BJ (cell line): Measurements from ENCODE around the gene KLF9. TPM values are rescaled to one million over a fixed set of nuclear protein-coding genes. Genes with fewer than 3 reads are reported as not detected.

Source experiments
- CTCF ChIA-PET: fragments of 350-600 bp; formaldehyde crosslinking; extraction: SDS; loops from one replicate; lab custom pipeline; 2021; ENCODE audit warnings: antibody characterized with exemption, inconsistent platforms; lab: Yijun Ruan, JAX
- POLR2A ChIA-PET: fragments of 300-600 bp; sonication (Branson Sonifier 250); formaldehyde crosslinking; extraction: SDS; loops from one replicate; lab custom pipeline; 2021; ENCODE audit warnings: antibody characterized with exemption; lab: Charles Lee
- DNase-seq: peaks from one replicate; pipeline ENCODE4 v3.0.0-alpha.2; 2011; ENCODE audit warnings: low read depth
- H3K27me3 ChIP-seq: 2 replicates; pipeline ENCODE4 v1.6.0; 2011; ENCODE audit warnings: low read length; ENCODE audit not compliant: control insufficient read depth, insufficient read depth
- H3K36me3 ChIP-seq: 2 replicates; pipeline ENCODE4 v1.5.1; 2011; ENCODE audit warnings: low read length; ENCODE audit not compliant: control insufficient read depth, insufficient read depth
- H3K4me3 ChIP-seq: 2 replicates; pipeline ENCODE4 v1.5.1; 2011; ENCODE audit warnings: low read depth, mild to moderate bottlenecking, control low read depth, low read length
- CTCF ChIP-seq: IDR thresholded peaks from 2 replicates; pipeline ENCODE4 v1.5.1; 2011; ENCODE audit warnings: low read depth, mild to moderate bottlenecking, control low read depth, inconsistent platforms, low read length, moderate library complexity; ENCODE audit not compliant: insufficient read depth
- polyA plus RNA-seq: library from polyadenylated mRNA; depleted of rRNA; stranded (reverse); fragments of >200 nt; gene quantifications from 2 replicates; pipeline ENCODE4 v1.2.3, GENCODE V29; 2011

The KLF9 gene
- polyA plus RNA-seq, 1 experiment = 29.2 TPM

GRCh38 chr9:70406434-70406862, 8.0 kb downstream of the KLF9 start:
- H3K27me3 ChIP-seq = no peaks in the 10 kb centered on the region
- peaks cover 2% of the 10 kb centered on the region for H3K36me3 ChIP-seq
- no peak for DNase-seq
- no peak overlapping the region for H3K4me3 ChIP-seq
- TF ChIP-seq CTCF = no peak
- CTCF ChIA-PET = no interaction called here
- POLR2A ChIA-PET = interaction anchor here (0.5 to 0.6 kb wide), 2 partner anchors 10 to 13 kb away, joined by 3 to 4 read pairs; no protein-coding TSS in a partner anchor

GRCh38 chr9:70405808-70406433, 8.5 kb downstream of the KLF9 start:
- peaks cover 2% of the 10 kb centered on the region for H3K36me3 ChIP-seq
- no peak for DNase-seq
- ChIA-PET POLR2A (interaction anchor here (0.6 kb wide), 1 partner anchor 14 kb away, joined by 4 read pairs; no protein-coding TSS in a partner anchor), CTCF (interaction anchor here (1.4 kb wide), 1 partner anchor 13 kb away, joined by 3 read pairs; no protein-coding TSS in a partner anchor)
- no peak for TF ChIP-seq CTCF
- no peak overlapping the region for H3K4me3 ChIP-seq
- no peaks in the 10 kb centered on the region for H3K27me3 ChIP-seq

GRCh38 chr9:70404261-70404660, 10.2 kb downstream of the KLF9 start:
- POLR2A ChIA-PET = interaction anchor here (0.8 kb wide), 1 partner anchor 14 kb away, joined by 4 read pairs; no protein-coding TSS in a partner anchor
- Histone ChIP-seq H3K27me3 (no peaks in the 10 kb centered on the region), H3K36me3 (peaks cover 2% of the 10 kb centered on the region), H3K4me3 (no peak overlapping the region)
- TF ChIP-seq CTCF = no peak
- no peak for DNase-seq
- CTCF ChIA-PET = interaction anchor here (0.7 to 1.4 kb wide), 4 partner anchors 14 to 64 kb away, joined by 3 read pairs; no protein-coding TSS in a partner anchor

DNA sequence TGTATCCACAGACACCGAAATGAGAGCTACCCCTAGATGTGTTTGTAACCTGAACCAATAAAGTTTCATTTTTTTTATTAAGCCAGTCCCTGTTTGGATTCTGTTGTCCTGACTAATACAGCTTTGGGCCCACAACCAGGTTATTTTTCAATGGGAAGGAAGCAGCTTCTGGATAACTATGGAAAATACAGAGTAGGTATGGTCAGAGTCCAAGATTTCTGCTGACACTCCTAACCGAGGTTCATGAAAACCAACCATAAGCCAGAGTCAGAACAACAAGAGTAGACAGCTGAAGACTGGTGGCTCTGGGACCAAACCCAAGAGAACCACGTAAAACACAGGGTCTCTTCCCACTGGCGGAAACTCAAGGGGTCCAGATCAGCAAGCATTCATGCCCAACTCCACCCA, 10.8 kb downstream of the KLF9 start:
- Histone ChIP-seq H3K27me3 (no peaks in the 10 kb centered on the region), H3K36me3 (peaks cover 2% of the 10 kb centered on the region), H3K4me3 (no peak overlapping the region)
- ChIA-PET CTCF (interaction anchor here (0.7 to 2.1 kb wide), 3 partner anchors 55 to 199 kb away, joined by 3 to 5 read pairs (median 3); no protein-coding TSS in a partner anchor), POLR2A (interaction anchor here (0.8 kb wide), 1 partner anchor 14 kb away, joined by 4 read pairs; no protein-coding TSS in a partner anchor)
- no peak for TF ChIP-seq CTCF
- no peak for DNase-seq

DNA sequence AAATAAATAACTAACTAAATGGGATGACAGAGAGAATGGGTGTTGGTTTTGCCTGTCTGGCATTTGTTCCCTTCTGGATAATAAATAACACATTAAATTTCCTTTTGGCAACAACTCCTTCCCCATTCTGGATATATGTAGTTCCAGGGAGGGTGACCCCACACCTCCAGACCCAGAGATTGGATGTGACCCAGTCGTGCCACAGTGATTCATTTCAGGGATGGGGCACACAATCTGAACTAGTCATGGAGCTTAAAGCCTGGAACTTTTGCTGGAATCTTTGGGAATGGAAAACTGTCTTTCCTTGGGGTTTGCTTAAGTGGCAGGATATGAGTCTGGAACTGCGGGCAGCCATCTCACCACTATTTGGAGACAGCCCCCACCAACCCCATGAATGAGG, 11.3 kb downstream of the KLF9 start:
- CTCF ChIA-PET = interaction anchor here (2.1 kb wide), 1 partner anchor 199 kb away, joined by 5 read pairs; no protein-coding TSS in a partner anchor
- Histone ChIP-seq H3K4me3 (no peak overlapping the region), H3K36me3 (no peaks in the 10 kb centered on the region; the same call in 1 of the 2 replicates), H3K27me3 (no peaks in the 10 kb centered on the region)
- no peak for DNase-seq
- no peak for TF ChIP-seq CTCF
- POLR2A ChIA-PET = interaction anchor here (0.8 kb wide), 1 partner anchor 13 kb away, joined by 4 read pairs; no protein-coding TSS in a partner anchor
